Inflammatory macrophage (primary cell): Measurements from ENCODE around the gene CFAP74.
"Not testable (repeated sequence)": the region's sequence is repeated elsewhere in the genome, so short reads cannot be mapped to it uniquely, and the experiment has no call there.

Experiments
- DNase-seq, 2 donors: peaks; one replicate each; pipeline ENCODE4 v3.0.0-alpha.2; 2020 to 2022

The CFAP74 gene

GRCh38 chr1:1943834-1944570 lies 59.6 kb downstream of the CFAP74 start:
- peak; percentile 24 to 48 for DNase-seq

GRCh38 chr1:1942753-1943656 lies 60.6 kb downstream of the CFAP74 start:
- no peak for DNase-seq

- DNase-seq = no peak
Measured at GRCh38 chr1:1941868-1942752, 61.5 kb downstream of the CFAP74 start.

GRCh38 chr1:1941211-1941841 lies 62.3 kb downstream of the CFAP74 start:
- no peak for DNase-seq

GRCh38 chr1:1940123-1940425 lies 63.5 kb downstream of the CFAP74 start:
- DNase-seq = no peak

- DNase-seq = no peak
Measured at GRCh38 chr1:1939296-1940122, 64.1 kb downstream of the CFAP74 start.

GRCh38 chr1:1938613-1939295 lies 64.8 kb downstream of the CFAP74 start:
- DNase-seq = no peak

- DNase-seq = no peak
Measured at GRCh38 chr1:1938276-1938573, 65.4 kb downstream of the CFAP74 start.

GRCh38 chr1:1937549-1938275 lies 65.9 kb downstream of the CFAP74 start:
- no peak for DNase-seq

GRCh38 chr1:1937061-1937460 lies 66.5 kb downstream of the CFAP74 start:
- no peak for DNase-seq

- DNase-seq = not testable (repeated sequence)
Measured at GRCh38 chr1:1934848-1935247, 68.7 kb downstream of the CFAP74 start.

GRCh38 chr1:1929639-1930545 lies 73.7 kb downstream of the CFAP74 start:
- no peak for DNase-seq

GRCh38 chr1:1929102-1929638 lies 74.4 kb downstream of the CFAP74 start:
- DNase-seq = no peak

GRCh38 chr1:1928231-1929101 lies 75.1 kb downstream of the CFAP74 start:
- DNase-seq = no peak

- no peak for DNase-seq
Measured at GRCh38 chr1:1927751-1928150, 75.8 kb downstream of the CFAP74 start.

- no peak for DNase-seq
Measured at GRCh38 chr1:1926886-1927660, 76.5 kb downstream of the CFAP74 start.

- no peak for DNase-seq
Measured at GRCh38 chr1:1926346-1926811, 77.2 kb downstream of the CFAP74 start.
